ENCODE data around the gene ZNF529.

GRCh38 chr19:36508325-36508724 is 64.8 kb downstream of the ZNF529 start:
- TF ChIP-seq CTCF (IDR thresholded peaks at IDR 0.05) (no peak), POLR2A (IDR thresholded peaks at IDR 0.05) (no peak)
